Measurements from ENCODE around the gene WRAP73.
"Not testable (repeated sequence)": the region's sequence is repeated elsewhere in the genome, so short reads cannot be mapped to it uniquely, and the experiment has no call there.

WRAP73 gene

GRCh38 chr1:3585353-3585868 lies 64.5 kb downstream of the WRAP73 start:
- H3K9me3 ChIP-seq (ENCODE audit: control insufficient read depth in 1 of 2, low read length in 2 of 2); H3K4me3 ChIP-seq (ENCODE audit: low read depth in 1 of 2, low read length in 2 of 2); H3K27me3 ChIP-seq (ENCODE audit: low read depth, low read length); H3K36me3 ChIP-seq (ENCODE audit: control insufficient read depth in 1 of 2, insufficient read depth in 2 of 2, low read length in 2 of 2); H3K4me1 ChIP-seq (ENCODE audit: control insufficient read depth in 1 of 2, insufficient read depth in 2 of 2, low read length in 2 of 2); H3K27ac ChIP-seq (ENCODE audit: low read length): not testable (repeated sequence)

- Histone ChIP-seq H3K27ac (ENCODE audit: low read length) (no peak overlapping the region), H3K36me3 (ENCODE audit: control insufficient read depth in 1 of 2, insufficient read depth in 2 of 2, low read length in 2 of 2) (no peaks in the 10 kb centered on the region), H3K27me3 (ENCODE audit: low read depth, low read length) (no peaks in the 10 kb centered on the region), H3K4me1 (ENCODE audit: control insufficient read depth in 1 of 2, insufficient read depth in 2 of 2, low read length in 2 of 2) (no peaks in the 10 kb centered on the region), H3K9me3 (ENCODE audit: control insufficient read depth in 1 of 2, low read length in 2 of 2) (no peaks in the 10 kb centered on the region), H3K4me3 (ENCODE audit: low read depth in 1 of 2, low read length in 2 of 2) (no peak overlapping the region)
Observed at GRCh38 chr1:3584915-3585314, 65.0 kb downstream of the WRAP73 start.

GRCh38 chr1:3583751-3584150 lies 66.2 kb downstream of the WRAP73 start:
- H3K27ac ChIP-seq (ENCODE audit: low read length); H3K27me3 ChIP-seq (ENCODE audit: low read depth, low read length); H3K4me1 ChIP-seq (ENCODE audit: control insufficient read depth in 1 of 2, insufficient read depth in 2 of 2, low read length in 2 of 2); H3K4me3 ChIP-seq (ENCODE audit: low read depth in 1 of 2, low read length in 2 of 2); H3K9me3 ChIP-seq (ENCODE audit: control insufficient read depth in 1 of 2, low read length in 2 of 2); H3K36me3 ChIP-seq (ENCODE audit: control insufficient read depth in 1 of 2, insufficient read depth in 2 of 2, low read length in 2 of 2): not testable (repeated sequence)

GRCh38 chr1:3581296-3582036 lies 68.4 kb downstream of the WRAP73 start:
- peaks cover 0 to 10% of the 10 kb centered on the region in 2 donors for H3K4me1 ChIP-seq (ENCODE audit: control insufficient read depth in 1 of 2, insufficient read depth in 2 of 2, low read length in 2 of 2)
- H3K9me3 ChIP-seq (ENCODE audit: control insufficient read depth in 1 of 2, low read length in 2 of 2): no peaks in the 10 kb centered on the region
- H3K27ac ChIP-seq (ENCODE audit: low read length): no peak overlapping the region
- H3K27me3 ChIP-seq (ENCODE audit: low read depth, low read length): no peaks in the 10 kb centered on the region
- H3K4me3 ChIP-seq (ENCODE audit: low read depth in 1 of 2, low read length in 2 of 2): no peak overlapping the region
- H3K36me3 ChIP-seq (ENCODE audit: control insufficient read depth in 1 of 2, insufficient read depth in 2 of 2, low read length in 2 of 2): no peaks in the 10 kb centered on the region

Measured in muscle layer of duodenum (tissue), 2 donors.